ENCODE data around the gene ATP11A.

DNA sequence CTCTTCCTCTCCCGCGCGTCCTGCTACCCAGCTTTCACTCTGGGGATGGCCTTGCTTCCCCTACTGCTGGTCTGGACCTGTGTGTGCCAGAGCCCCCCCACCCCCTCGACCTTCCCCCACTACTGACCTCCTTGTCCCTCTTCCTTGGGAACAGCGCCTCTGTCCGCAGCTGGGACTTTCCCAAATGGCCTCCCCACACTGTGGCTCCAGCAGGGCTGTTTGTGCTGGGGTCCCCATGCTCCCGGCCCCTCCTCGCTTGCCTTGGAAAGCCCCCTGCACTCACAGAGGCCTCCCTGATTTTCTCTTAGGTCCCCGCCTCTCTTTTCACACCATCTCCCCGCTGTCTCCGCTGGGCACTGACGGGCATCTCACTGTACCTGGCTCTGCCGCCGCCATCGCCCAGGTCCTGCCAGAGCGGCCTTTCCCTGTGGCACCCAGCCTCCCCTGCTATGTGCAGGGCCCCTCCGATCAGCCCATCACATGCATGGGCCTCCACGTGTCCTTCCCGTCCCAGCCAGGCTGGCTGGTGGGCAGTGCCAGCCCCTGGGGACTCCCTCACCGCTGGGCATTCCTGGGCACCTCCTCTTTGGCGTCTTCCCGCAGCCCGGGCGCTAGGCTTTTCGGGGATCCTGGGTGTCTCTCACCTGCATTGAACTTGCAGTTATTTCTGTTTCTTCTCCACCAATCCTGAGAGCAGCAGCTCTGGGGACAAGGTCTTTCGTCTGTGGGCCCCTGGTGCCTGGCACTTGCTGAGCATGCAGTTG is 118.7 kb downstream of the ATP11A start:
- TF ChIP-seq SUZ12 (IDR thresholded peaks at IDR 0.05; ENCODE audit: extremely low read depth, insufficient read depth, insufficient read length), result no peak
- TF ChIP-seq YY1 (IDR thresholded peaks at IDR 0.05; ENCODE audit: insufficient read depth, insufficient read length), result no peak

All from NT2/D1 (cell line).